HCT116 (cell line): ENCODE results near the gene EIF2AK2. TPM values are rescaled to one million over a fixed set of nuclear protein-coding genes. Genes with fewer than 3 reads are reported as not detected.

Source experiments
- ATAC-seq: fragments of 200-7000 bp; cut with Tn5 transposase; 2 replicates; pipeline ENCODE4 v1.9.1; 2020; ENCODE audit warnings: mild to moderate bottlenecking, moderate library complexity
- BruUV-seq: library from RNA; stranded (reverse); fragments of 400-500 nt; replicated peaks from 2 replicates; lab custom pipeline; 2021; lab: Mats Ljungman, UMichigan
- CTCF ChIA-PET: fragments of 300-600 bp; sonication (Branson Sonifier 250); formaldehyde crosslinking; loops from one replicate; lab custom pipeline; 2021; ENCODE audit warnings: antibody characterized with exemption; lab: Charles Lee
- POLR2A ChIA-PET: fragments of 300-600, 350-600 bp; sonication (Branson Sonifier 250); formaldehyde crosslinking; loops from one replicate; lab custom pipeline; 2021; ENCODE audit warnings: antibody characterized with exemption; lab: Charles Lee
- RAD21 ChIA-PET, 2 experiments: fragments of 300-600 bp; sonication (Branson Sonifier 250); formaldehyde crosslinking; loops; one replicate each; lab custom pipeline; 2023; ENCODE audit warnings: low total read pairs in 2 of 2; ENCODE audit not compliant: uncharacterized antibody in 2 of 2, unreplicated experiment in 2 of 2, low non-redundant PET in 1 of 2; lab: Charles Lee
- DNase-seq: peaks from one replicate; pipeline ENCODE4 v3.0.0-alpha.2; 2010; ENCODE audit warnings: low read depth, low spot score
- H2AFZ ChIP-seq: fragments of 200-600 bp; shearing (Covaris generic), sonication (generic); 2 replicates; pipeline ENCODE4 v1.6.1; 2017; ENCODE audit warnings: low read depth, mixed run types, mixed read lengths, antibody characterized with exemption, low read length; ENCODE audit not compliant: poor library complexity, severe bottlenecking
- H3K27ac ChIP-seq: 2 replicates; pipeline ENCODE4 v1.5.1; 2012; ENCODE audit warnings: low read depth, low read length
- H3K27me3 ChIP-seq: fragments of 200-600 bp; sonication (generic); 2 replicates; pipeline ENCODE4 v1.6.1; 2016; ENCODE audit warnings: mixed run types, low read length, mixed read lengths; ENCODE audit not compliant: insufficient read depth
- H3K36me3 ChIP-seq, 2 experiments: fragments of 200-500 bp in 1 of 2; fragments of 200-600 bp in 1 of 2; sonication (Bioruptor generic) in 1 of 2; sonication (generic) in 1 of 2; 2 replicates each; pipeline versions ENCODE4 v1.5.1 to v1.6.1; 2014 to 2016; ENCODE audit warnings: low read length in 2 of 2, inconsistent platforms in 1 of 2, mixed read lengths in 1 of 2, mixed run types in 1 of 2; ENCODE audit not compliant: insufficient read depth in 2 of 2, control insufficient read depth in 1 of 2
- H3K4me1 ChIP-seq, 2 experiments: fragments of 200-600 bp in 1 of 2; sonication (generic) in 1 of 2; 2 replicates each; pipeline versions ENCODE4 v1.5.1 to v1.6.1; 2012 to 2017; ENCODE audit warnings: low read length in 2 of 2, inconsistent platforms in 1 of 2, mild to moderate bottlenecking in 1 of 2, mixed read lengths in 1 of 2, mixed run types in 1 of 2, moderate library complexity in 1 of 2; ENCODE audit not compliant: insufficient read depth in 2 of 2, control insufficient read depth in 1 of 2
- H3K4me2 ChIP-seq: fragments of 200-600 bp; sonication (generic); 2 replicates; pipeline ENCODE4 v1.6.1; 2017; ENCODE audit warnings: mixed run types, low read length, mixed read lengths
- H3K4me3 ChIP-seq, 2 experiments: fragments of 200-600 bp in 1 of 2; sonication (generic) in 1 of 2; replicated peaks in 1 of 2; 2 replicates each; pipeline ENCODE4 v1.5.1; 2011 to 2016; ENCODE audit warnings: low read length in 2 of 2, control low read depth in 1 of 2, low read depth in 1 of 2, mild to moderate bottlenecking in 1 of 2, mixed read lengths in 1 of 2, mixed run types in 1 of 2
- H3K79me2 ChIP-seq: fragments of 200-600 bp; sonication (generic); 2 replicates; pipeline ENCODE4 v1.6.1; 2017; ENCODE audit warnings: mild to moderate bottlenecking, mixed run types, low read length, moderate library complexity, mixed read lengths; ENCODE audit not compliant: insufficient read depth
- H3K9ac ChIP-seq: fragments of 200-600 bp; sonication (generic); 2 replicates; pipeline ENCODE4 v1.6.1; 2016; ENCODE audit warnings: low read length, mixed read lengths
- H3K9me2 ChIP-seq: fragments of 200-600 bp; sonication (generic), shearing (Covaris generic); 2 replicates; pipeline ENCODE4 v1.6.1; 2017; ENCODE audit warnings: mixed run types, mild to moderate bottlenecking, moderate library complexity; ENCODE audit not compliant: insufficient read depth
- H3K9me3 ChIP-seq, 2 experiments: fragments of 200-500 bp in 1 of 2; fragments of 200-600 bp in 1 of 2; sonication (Bioruptor generic) in 1 of 2; sonication (generic) in 1 of 2; 2 replicates each; pipeline ENCODE4 v1.6.1; 2014 to 2017; ENCODE audit warnings: low read length in 2 of 2, mixed read lengths in 2 of 2, inconsistent platforms in 1 of 2, low read depth in 1 of 2, mild to moderate bottlenecking in 1 of 2, mixed run types in 1 of 2, moderate library complexity in 1 of 2; ENCODE audit not compliant: control insufficient read depth in 1 of 2, insufficient read depth in 1 of 2
- H4K20me1 ChIP-seq: fragments of 200-600 bp; sonication (generic), shearing (Covaris generic); 2 replicates; pipeline ENCODE4 v1.6.1; 2017; ENCODE audit warnings: mixed run types, mild to moderate bottlenecking, moderate library complexity; ENCODE audit not compliant: insufficient read depth
- CEBPB ChIP-seq: IDR thresholded peaks from 2 replicates; pipeline ENCODE4 v1.6.1; 2012; ENCODE audit warnings: low read depth
- ELF1 ChIP-seq: IDR thresholded peaks from 2 replicates; pipeline ENCODE4 v1.6.1; 2012; ENCODE audit warnings: low read depth, borderline replicate concordance
- EZH2 ChIP-seq: fragments of 200-600 bp; sonication (generic); IDR thresholded peaks from 2 replicates; pipeline ENCODE4 v1.6.1; 2017; ENCODE audit warnings: antibody characterized with exemption, mixed run types
- EZH2phosphoT487 ChIP-seq: fragments of 200-600 bp; IDR thresholded peaks from 2 replicates; pipeline ENCODE4 v1.6.1; 2018; ENCODE audit warnings: antibody characterized with exemption, borderline replicate concordance
- FOSL1 ChIP-seq: IDR thresholded peaks from 2 replicates; pipeline ENCODE4 v1.6.1; 2012; ENCODE audit warnings: low read depth
- SP1 ChIP-seq: IDR thresholded peaks from 2 replicates; pipeline ENCODE4 v1.6.1; 2012; ENCODE audit warnings: low read depth
- TCF7L2 ChIP-seq: IDR thresholded peaks from 2 replicates; pipeline ENCODE4 v1.7.0; 2011; ENCODE audit warnings: borderline replicate concordance, inconsistent platforms; ENCODE audit not compliant: insufficient read depth, insufficient read length; ENCODE audit errors: extremely low read depth
- intact Hi-C: fragments of 100-400 bp; cut with micrococcal nuclease; formaldehyde crosslinking; loops from 2 replicates; pipeline ENCODE4 v1.10.0; 2022
- total RNA-seq: library from RNA; stranded (reverse); gene quantifications from one replicate; pipeline ENCODE4 v1.2.1, GENCODE V29; 2021; ENCODE audit not compliant: unreplicated experiment
- TF ChIP-seq, protein P1 (sequence below): IDR thresholded peaks from 2 replicates; pipeline ENCODE4 v1.6.1; 2011; ENCODE audit warnings: mild to moderate bottlenecking, low read length, moderate library complexity; ENCODE audit not compliant: insufficient replicate concordance; ENCODE audit errors: extremely low read depth

EIF2AK2 gene
- total RNA-seq, 1 experiment from 2014 or later: 40.7 TPM

DNA sequence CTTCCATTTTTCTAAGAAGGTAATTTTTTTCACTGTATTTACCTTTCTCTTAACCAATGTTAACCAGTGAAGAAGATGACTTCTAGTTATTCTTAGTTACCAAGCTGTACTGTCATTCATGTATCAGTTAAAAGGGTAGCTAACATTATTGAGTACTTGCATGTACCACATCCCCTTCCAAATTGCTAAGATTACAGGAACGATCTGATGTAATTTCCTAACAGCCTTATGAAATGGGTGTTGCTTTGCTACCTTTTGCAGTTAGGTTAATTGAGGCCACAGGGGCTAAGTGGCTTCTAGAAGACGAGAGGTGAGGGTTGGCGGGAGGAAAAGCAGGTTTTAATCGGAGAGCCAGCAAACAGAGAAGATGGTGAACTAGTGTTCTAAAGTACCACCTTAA, 33.5 kb upstream of the EIF2AK2 start:
- POLR2A ChIA-PET: interaction anchor here (1.0 kb wide), 1 partner anchor 8 kb away, joined by 3 read pairs; no protein-coding TSS in a partner anchor
- 0 out of 2 replicates have a peak overlapping the region, but pooled peaks have one; percentile 38 for H3K9ac ChIP-seq
- CTCF ChIA-PET: interaction anchor here (2.6 kb wide), 1 partner anchor 10 kb away, joined by 7 read pairs; no protein-coding TSS in a partner anchor
- H3K4me2 ChIP-seq: peak overlapping the region; percentile 71
- H3K4me1 ChIP-seq: peaks cover 11 to 19% of the 10 kb centered on the region in 2 experiments
- TF ChIP-seq, protein P1, sequence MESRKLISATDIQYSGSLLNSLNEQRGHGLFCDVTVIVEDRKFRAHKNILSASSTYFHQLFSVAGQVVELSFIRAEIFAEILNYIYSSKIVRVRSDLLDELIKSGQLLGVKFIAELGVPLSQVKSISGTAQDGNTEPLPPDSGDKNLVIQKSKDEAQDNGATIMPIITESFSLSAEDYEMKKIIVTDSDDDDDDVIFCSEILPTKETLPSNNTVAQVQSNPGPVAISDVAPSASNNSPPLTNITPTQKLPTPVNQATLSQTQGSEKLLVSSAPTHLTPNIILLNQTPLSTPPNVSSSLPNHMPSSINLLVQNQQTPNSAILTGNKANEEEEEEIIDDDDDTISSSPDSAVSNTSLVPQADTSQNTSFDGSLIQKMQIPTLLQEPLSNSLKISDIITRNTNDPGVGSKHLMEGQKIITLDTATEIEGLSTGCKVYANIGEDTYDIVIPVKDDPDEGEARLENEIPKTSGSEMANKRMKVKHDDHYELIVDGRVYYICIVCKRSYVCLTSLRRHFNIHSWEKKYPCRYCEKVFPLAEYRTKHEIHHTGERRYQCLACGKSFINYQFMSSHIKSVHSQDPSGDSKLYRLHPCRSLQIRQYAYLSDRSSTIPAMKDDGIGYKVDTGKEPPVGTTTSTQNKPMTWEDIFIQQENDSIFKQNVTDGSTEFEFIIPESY: no peak
- TF ChIP-seq EZH2: no peak
- 0 out of 2 replicates have a peak, but pooled peaks have one; percentile 12 for TF ChIP-seq CEBPB
- TF ChIP-seq TCF7L2: no peak
- TF ChIP-seq ELF1: no peak
- TF ChIP-seq FOSL1: no peak
- TF ChIP-seq EZH2phosphoT487: no peak
- no peak for TF ChIP-seq SP1
- no peaks in the 10 kb centered on the region for H3K9me3 ChIP-seq
- RAD21 ChIA-PET: no interaction called here
- H3K36me3 ChIP-seq: no peaks in the 10 kb centered on the region
- no peaks in the 10 kb centered on the region for H3K79me2 ChIP-seq
- H3K27ac ChIP-seq: no peak overlapping the region; the same call in 1 of the 2 replicates
- no peak for DNase-seq
- ATAC-seq: 0 out of 2 replicates have a peak, but pooled peaks have one; percentile 4
- peak overlapping the region; percentile 81 for H2AFZ ChIP-seq
- H3K9me2 ChIP-seq: no peaks in the 10 kb centered on the region
- intact Hi-C loops: no loop called here
- no peak overlapping the region for H3K4me3 ChIP-seq
- no TSS peak for BruUV-seq
- H4K20me1 ChIP-seq: no peaks in the 10 kb centered on the region
- no peaks in the 10 kb centered on the region for H3K27me3 ChIP-seq
